Left lung (tissue), 10 donors: ENCODE data around the gene SLC44A5. TPM values are rescaled to one million over a fixed set of nuclear protein-coding genes. Genes with fewer than 3 reads are reported as not detected.

ENCODE experiments used
- ATAC-seq: fragments of 200-7000 bp; cut with Tn5 transposase; one replicate; pipeline ENCODE4 v1.9.1; 2020; ENCODE audit warnings: moderate library complexity
- DNase-seq, 4 donors: peaks; one replicate each; pipeline ENCODE4 v3.0.0-alpha.2; 2013 to 2020
- H3K27ac ChIP-seq, 2 donors: fragments of 200-600 bp; sonication (generic) in 1 of 2; one replicate each; pipeline versions ENCODE4 v1.5.0 to v1.8.0; 2020 to 2021
- H3K27me3 ChIP-seq, 2 donors: fragments of 200-600 bp; sonication (generic) in 1 of 2; one replicate each; pipeline versions ENCODE4 v1.5.0 to v1.8.0; 2020 to 2021
- H3K36me3 ChIP-seq, 2 donors: fragments of 200-600 bp; sonication (generic) in 1 of 2; one replicate each; pipeline versions ENCODE4 v1.5.0 to v1.8.0; 2020 to 2021
- H3K4me1 ChIP-seq, 2 donors: fragments of 200-600 bp; one replicate each; pipeline ENCODE4 v1.8.0; 2021
- H3K4me3 ChIP-seq, 2 donors: fragments of 200-600 bp; sonication (generic) in 1 of 2; one replicate each; pipeline versions ENCODE4 v1.5.0 to v1.8.0; 2020 to 2021; ENCODE audit warnings: mild to moderate bottlenecking in 1 of 2
- H3K9me3 ChIP-seq, 2 donors: fragments of 200-600 bp; sonication (generic) in 1 of 2; one replicate each; pipeline versions ENCODE4 v1.5.0 to v1.8.0; 2020 to 2021
- intact Hi-C, 2 donors: fragments of 100-400 bp; cut with DNase I; formaldehyde crosslinking; loops; one replicate each; pipeline versions ENCODE4 v1.11.2 to v1.14.2; 2022
- polyA plus RNA-seq, 6 donors: library from polyadenylated mRNA; unstranded; fragments of 120-200 nt; gene quantifications; one replicate each; pipeline ENCODE4 v1.2.1, GENCODE V29; 2013; ENCODE audit not compliant: insufficient read length in 6 of 6
- total RNA-seq, 2 donors: library from RNA; stranded (reverse); fragmentation: NEBNext Ultra II Directional; extraction: Animal tissue kit (Norgen Biotek cat#: 25700); gene quantifications; one replicate each; pipeline ENCODE4 v1.2.1, GENCODE V29; 2021
- TF ChIP-seq, protein P1 (sequence below), 2 donors: fragments of 200-600 bp; sonication (generic) in 1 of 2; IDR thresholded peaks; one replicate each; pipeline versions ENCODE4 v1.5.0 to v1.8.0; 2021; ENCODE audit warnings: antibody characterized with exemption in 2 of 2
- donor health status: DM: no; HTN: yes; CAD: no.
- donor health status: DM: no; HTN: no; CAD: no.

Gene SLC44A5
- total and polyA plus RNA-seq, 8 donors: 0.09 to 6.4 (median 2.7) TPM

DNA sequence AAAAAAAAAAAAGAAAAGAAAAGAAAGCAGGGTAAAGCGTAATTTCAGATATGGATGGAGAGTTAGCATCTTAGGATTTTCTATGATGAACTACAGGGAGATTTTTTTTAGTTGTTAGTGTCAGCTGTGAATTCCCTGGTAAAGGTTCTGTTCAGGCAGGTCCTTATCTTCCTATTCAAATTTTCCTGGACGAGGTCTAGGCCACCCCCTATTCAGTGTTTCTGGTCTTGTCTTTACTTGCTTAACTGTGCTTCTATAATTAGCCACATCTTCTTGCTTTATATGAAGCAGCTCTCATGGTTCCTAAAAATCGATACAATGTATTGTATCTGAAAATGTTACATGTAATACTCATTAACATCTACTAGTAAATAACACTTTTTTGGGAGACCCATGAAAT lies 318.9 kb downstream of the SLC44A5 start:
- no peak overlapping the region for H3K27ac ChIP-seq
- no peak overlapping the region for H3K4me3 ChIP-seq
- H3K36me3 ChIP-seq: no peaks in the 10 kb centered on the region
- H3K4me1 ChIP-seq: no peaks in the 10 kb centered on the region
- ATAC-seq (no peak), DNase-seq (no peak)
- no peaks in the 10 kb centered on the region for H3K9me3 ChIP-seq
- H3K27me3 ChIP-seq: no peaks in the 10 kb centered on the region
- TF ChIP-seq, protein P1, sequence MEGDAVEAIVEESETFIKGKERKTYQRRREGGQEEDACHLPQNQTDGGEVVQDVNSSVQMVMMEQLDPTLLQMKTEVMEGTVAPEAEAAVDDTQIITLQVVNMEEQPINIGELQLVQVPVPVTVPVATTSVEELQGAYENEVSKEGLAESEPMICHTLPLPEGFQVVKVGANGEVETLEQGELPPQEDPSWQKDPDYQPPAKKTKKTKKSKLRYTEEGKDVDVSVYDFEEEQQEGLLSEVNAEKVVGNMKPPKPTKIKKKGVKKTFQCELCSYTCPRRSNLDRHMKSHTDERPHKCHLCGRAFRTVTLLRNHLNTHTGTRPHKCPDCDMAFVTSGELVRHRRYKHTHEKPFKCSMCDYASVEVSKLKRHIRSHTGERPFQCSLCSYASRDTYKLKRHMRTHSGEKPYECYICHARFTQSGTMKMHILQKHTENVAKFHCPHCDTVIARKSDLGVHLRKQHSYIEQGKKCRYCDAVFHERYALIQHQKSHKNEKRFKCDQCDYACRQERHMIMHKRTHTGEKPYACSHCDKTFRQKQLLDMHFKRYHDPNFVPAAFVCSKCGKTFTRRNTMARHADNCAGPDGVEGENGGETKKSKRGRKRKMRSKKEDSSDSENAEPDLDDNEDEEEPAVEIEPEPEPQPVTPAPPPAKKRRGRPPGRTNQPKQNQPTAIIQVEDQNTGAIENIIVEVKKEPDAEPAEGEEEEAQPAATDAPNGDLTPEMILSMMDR (IDR thresholded peaks at IDR 0.05): no peak
- intact Hi-C loops: no loop called here

DNA sequence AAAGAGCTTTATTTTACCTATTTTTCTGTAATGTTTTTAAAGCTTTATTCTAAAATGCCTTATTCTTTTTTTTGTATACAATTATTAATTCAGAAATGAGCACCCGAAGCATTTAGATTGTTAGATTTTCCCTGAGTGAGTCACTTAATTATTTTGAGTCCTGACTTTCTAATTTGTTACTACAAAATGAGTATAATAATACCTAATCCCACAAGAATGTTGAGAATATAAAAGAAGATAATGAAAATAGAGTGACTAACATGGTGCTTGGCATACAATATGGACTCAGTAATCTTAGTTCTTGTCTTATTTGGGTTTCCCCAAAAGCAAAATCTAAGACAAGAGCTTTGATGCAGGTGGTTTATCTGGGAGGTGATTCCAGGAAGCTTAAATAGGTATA lies 334.5 kb downstream of the SLC44A5 start:
- no peaks in the 10 kb centered on the region for H3K36me3 ChIP-seq
- H3K4me1 ChIP-seq: no peaks in the 10 kb centered on the region
- H3K27me3 ChIP-seq: no peaks in the 10 kb centered on the region
- H3K4me3 ChIP-seq: no peak overlapping the region
- TF ChIP-seq, protein P1 (IDR thresholded peaks at IDR 0.05): no peak
- DNase-seq (no peak), ATAC-seq (no peak)
- no peaks in the 10 kb centered on the region for H3K9me3 ChIP-seq
- H3K27ac ChIP-seq: no peak overlapping the region
- intact Hi-C loops: no loop called here

DNA sequence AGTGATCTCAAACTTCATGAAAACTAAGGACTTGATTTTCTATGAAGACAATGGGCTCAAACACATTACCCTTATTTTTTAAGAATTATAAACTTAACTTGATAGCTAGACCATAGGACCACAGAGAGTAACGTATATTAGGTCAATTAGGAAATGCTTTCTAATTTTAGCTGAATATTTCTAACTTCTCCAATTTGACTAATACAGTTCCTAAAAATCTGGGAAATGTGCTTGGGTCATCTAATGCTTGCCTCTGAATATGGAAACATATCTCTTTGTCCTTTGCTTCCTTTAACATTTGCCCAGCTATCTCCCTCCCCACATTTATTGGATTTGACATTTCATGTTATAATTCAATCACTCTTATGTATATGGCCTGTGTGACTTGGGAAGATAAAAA lies 335.3 kb downstream of the SLC44A5 start:
- TF ChIP-seq, protein P1 (IDR thresholded peaks at IDR 0.05): no peak

DNA sequence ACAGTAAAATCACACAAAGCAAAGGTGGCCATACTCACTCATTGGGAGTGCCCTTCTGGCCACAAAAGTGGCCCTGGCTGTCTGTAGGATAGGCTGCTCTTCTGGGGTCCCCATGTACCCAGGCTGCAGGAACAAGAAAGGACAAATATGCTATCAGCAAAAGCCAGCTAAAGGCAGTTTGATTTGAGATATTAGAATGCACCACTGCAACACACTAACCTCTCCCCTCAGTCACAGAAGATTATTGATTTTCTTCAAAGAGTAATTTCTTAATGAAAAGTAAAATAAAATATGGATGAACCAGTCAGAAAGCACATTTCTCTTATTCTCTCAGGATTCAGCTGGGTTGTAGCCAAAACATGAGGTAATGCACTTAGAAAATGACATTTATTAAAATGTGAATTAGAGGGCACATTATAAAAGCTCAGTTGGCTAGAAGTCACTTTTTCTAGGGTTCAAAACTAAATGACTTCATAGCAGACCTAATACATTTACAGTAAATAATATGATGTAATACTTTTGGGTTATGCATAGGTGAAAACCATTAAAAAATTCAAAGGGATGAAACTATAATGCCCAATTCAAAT lies 335.9 kb downstream of the SLC44A5 start:
- Histone ChIP-seq H3K27ac (no peak overlapping the region), H3K36me3 (no peaks in the 10 kb centered on the region), H3K27me3 (no peaks in the 10 kb centered on the region), H3K9me3 (no peaks in the 10 kb centered on the region), H3K4me3 (no peak overlapping the region), H3K4me1 (no peaks in the 10 kb centered on the region)
- no peak for DNase-seq
- TF ChIP-seq, protein P1 (IDR thresholded peaks at IDR 0.05): no peak
- intact Hi-C loops: no loop called here
- ATAC-seq: no peak

More for the DNA sequence above, 335.3 kb downstream of the SLC44A5 start:
- ATAC-seq (no peak), DNase-seq (no peak)
- Histone ChIP-seq H3K4me1 (no peaks in the 10 kb centered on the region), H3K27ac (no peak overlapping the region), H3K4me3 (no peak overlapping the region), H3K27me3 (no peaks in the 10 kb centered on the region), H3K36me3 (no peaks in the 10 kb centered on the region), H3K9me3 (no peaks in the 10 kb centered on the region)
- intact Hi-C loops: no loop called here

DNA sequence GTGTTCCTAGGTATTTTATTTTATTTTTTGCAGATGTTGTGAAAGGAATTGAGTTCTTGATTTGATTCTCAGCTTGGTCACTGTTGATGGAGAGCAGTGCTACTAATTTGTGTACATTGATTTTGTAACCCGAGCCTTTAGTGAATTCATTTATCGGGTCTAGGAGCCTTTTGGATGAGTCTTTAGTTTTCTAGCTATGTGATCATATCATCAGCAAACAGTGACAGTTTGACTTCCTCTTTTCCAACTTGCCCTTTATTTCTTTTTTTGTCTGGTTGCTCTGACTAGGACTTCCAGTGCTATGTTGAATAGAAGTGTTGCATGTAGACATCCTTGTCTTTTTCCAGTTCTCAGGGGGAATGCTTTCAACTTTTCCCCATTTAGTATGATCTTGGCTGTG lies 337.8 kb downstream of the SLC44A5 start:
- ATAC-seq (no peak), DNase-seq (no peak)
- Histone ChIP-seq H3K27ac (no peak overlapping the region), H3K27me3 (no peaks in the 10 kb centered on the region), H3K36me3 (no peaks in the 10 kb centered on the region), H3K4me3 (no peak overlapping the region), H3K9me3 (no peaks in the 10 kb centered on the region), H3K4me1 (no peaks in the 10 kb centered on the region)
- TF ChIP-seq, protein P1 (IDR thresholded peaks at IDR 0.05): no peak
- intact Hi-C loops: no loop called here
